ENCODE results near the gene ERBB2.

DNA sequence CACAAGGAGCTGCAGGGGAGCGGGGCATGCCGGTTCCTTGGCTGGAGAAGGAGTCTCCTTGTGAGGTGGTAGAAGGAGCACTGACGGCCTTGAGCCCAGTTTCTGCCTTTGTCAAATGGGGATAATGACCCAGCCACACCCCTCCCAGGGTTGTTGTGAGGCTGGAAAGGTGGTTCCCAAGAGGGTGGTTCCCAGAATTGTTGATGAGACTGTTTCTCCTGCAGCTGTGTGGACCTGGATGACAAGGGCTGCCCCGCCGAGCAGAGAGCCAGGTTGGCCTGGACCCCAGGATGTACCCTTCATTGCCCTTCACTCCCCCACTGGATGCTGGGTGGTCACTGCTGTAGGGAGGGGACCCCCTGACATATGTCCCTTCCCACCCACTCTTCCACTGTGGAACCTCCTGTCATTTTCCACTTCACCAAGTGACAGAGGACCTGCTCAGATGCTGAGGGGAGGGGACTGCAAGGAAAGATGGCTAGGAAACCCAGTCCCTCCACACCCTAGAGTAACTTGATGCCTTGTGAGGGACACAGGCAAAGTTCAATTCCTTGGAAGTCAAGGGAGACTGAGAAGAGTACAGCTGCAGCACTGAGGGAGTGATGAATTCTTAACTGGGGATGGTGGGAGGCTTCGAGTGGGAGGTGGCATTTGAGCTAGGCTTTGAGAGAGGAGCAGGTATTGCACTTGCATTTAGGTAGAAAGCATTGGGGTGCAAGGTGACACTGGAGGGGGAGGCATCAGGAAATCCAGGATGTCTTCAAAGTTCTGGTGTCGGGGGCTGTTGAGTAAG, 19.9 kb downstream of the ERBB2 start:
- TF ChIP-seq EZH2 (IDR thresholded peaks at IDR 0.05; ENCODE audit: insufficient read depth, poor library complexity, severe bottlenecking) (no peak), EZH2phosphoT487 (IDR thresholded peaks at IDR 0.05; ENCODE audit: insufficient read depth, low read depth) (no peak)

Data from GM23248 (cell line).